ENCODE data around the gene RALBP1.
"Not testable (repeated sequence)": the region's sequence is repeated elsewhere in the genome, so short reads cannot be mapped to it uniquely, and the experiment has no call there.

RALBP1 gene

GRCh38 chr18:9483526-9483925, 8.2 kb downstream of the RALBP1 start:
- H3K79me2 ChIP-seq (ENCODE audit: insufficient read depth, low read length), result peaks cover 98% of the 10 kb centered on the region
- H3K27me3 ChIP-seq (ENCODE audit: insufficient read depth, low read length, poor library complexity, severe bottlenecking), result no peaks in the 10 kb centered on the region
- peaks cover 41% of the 10 kb centered on the region for H3K4me1 ChIP-seq (ENCODE audit: insufficient read depth, low read length, poor library complexity, severe bottlenecking)
- H3K4me2 ChIP-seq (ENCODE audit: low read depth, low read length, poor library complexity, severe bottlenecking), result peak overlapping the region; percentile 51
- no peak overlapping the region for H2AFZ ChIP-seq (ENCODE audit: low read length)
- H3K4me3 ChIP-seq (ENCODE audit: low read length, poor library complexity, severe bottlenecking), result no peak overlapping the region
- H3K9me2 ChIP-seq (replicated peaks; ENCODE audit: low read depth, low read length), result no peaks in the 10 kb centered on the region
- no peaks in the 10 kb centered on the region for H3K9me3 ChIP-seq (ENCODE audit: insufficient read depth, low read depth, low read length)
- H3F3A ChIP-seq (ENCODE audit: low read depth), result no peaks in the 10 kb centered on the region
- H3K9ac ChIP-seq (ENCODE audit: low read depth, low read length, poor library complexity, severe bottlenecking), result no peak overlapping the region
- no peaks in the 10 kb centered on the region for H3K36me3 ChIP-seq (ENCODE audit: insufficient read depth, low read length)
- TF ChIP-seq CTCF (conservative IDR thresholded peaks at IDR 0.05; ENCODE audit: low read length) (no peak), EZH2phosphoT487 (IDR thresholded peaks at IDR 0.05; ENCODE audit: borderline replicate concordance) (no peak)
- H4K20me1 ChIP-seq (ENCODE audit: insufficient read depth, low read length, poor library complexity, severe bottlenecking), result peaks cover 62% of the 10 kb centered on the region

GRCh38 chr18:9484856-9485255, 9.5 kb downstream of the RALBP1 start:
- not testable (repeated sequence) for H3K4me3 ChIP-seq (ENCODE audit: low read length, poor library complexity, severe bottlenecking); H2AFZ ChIP-seq (ENCODE audit: low read length); H3K36me3 ChIP-seq (ENCODE audit: insufficient read depth, low read length); H3K27me3 ChIP-seq (ENCODE audit: insufficient read depth, low read length, poor library complexity, severe bottlenecking); H3K9ac ChIP-seq (ENCODE audit: low read depth, low read length, poor library complexity, severe bottlenecking); H3K9me3 ChIP-seq (ENCODE audit: insufficient read depth, low read depth, low read length); H3F3A ChIP-seq (ENCODE audit: low read depth); H3K9me2 ChIP-seq (replicated peaks; ENCODE audit: low read depth, low read length)
- H3K4me2 ChIP-seq (ENCODE audit: low read depth, low read length, poor library complexity, severe bottlenecking), result peak overlapping the region; percentile 37
- peaks cover 98% of the 10 kb centered on the region for H3K79me2 ChIP-seq (ENCODE audit: insufficient read depth, low read length)
- H4K20me1 ChIP-seq (ENCODE audit: insufficient read depth, low read length, poor library complexity, severe bottlenecking), result peaks cover 59% of the 10 kb centered on the region
- peaks cover 41% of the 10 kb centered on the region for H3K4me1 ChIP-seq (ENCODE audit: insufficient read depth, low read length, poor library complexity, severe bottlenecking)

GRCh38 chr18:9488538-9488937, 13.2 kb downstream of the RALBP1 start:
- Histone ChIP-seq H3K9ac (ENCODE audit: low read depth, low read length, poor library complexity, severe bottlenecking) (no peak overlapping the region), H3K9me3 (ENCODE audit: insufficient read depth, low read depth, low read length) (0 out of 2 replicates have a peak, but pooled peaks cover 4% of the 10 kb centered on the region), H3K4me3 (ENCODE audit: low read length, poor library complexity, severe bottlenecking) (no peak overlapping the region), H3K4me1 (ENCODE audit: insufficient read depth, low read length, poor library complexity, severe bottlenecking) (peaks cover 15% of the 10 kb centered on the region), H3K79me2 (ENCODE audit: insufficient read depth, low read length) (peaks cover 96% of the 10 kb centered on the region), H2AFZ (ENCODE audit: low read length) (no peak overlapping the region), H3F3A (ENCODE audit: low read depth) (no peaks in the 10 kb centered on the region), H3K27me3 (ENCODE audit: insufficient read depth, low read length, poor library complexity, severe bottlenecking) (no peaks in the 10 kb centered on the region), H4K20me1 (ENCODE audit: insufficient read depth, low read length, poor library complexity, severe bottlenecking) (peaks cover 45% of the 10 kb centered on the region), H3K9me2 (replicated peaks; ENCODE audit: low read depth, low read length) (no peaks in the 10 kb centered on the region), H3K4me2 (ENCODE audit: low read depth, low read length, poor library complexity, severe bottlenecking) (no peak overlapping the region), H3K36me3 (ENCODE audit: insufficient read depth, low read length) (no peaks in the 10 kb centered on the region)
- TF ChIP-seq CTCF (conservative IDR thresholded peaks at IDR 0.05; ENCODE audit: low read length), result no peak
- no peak for TF ChIP-seq EZH2phosphoT487 (IDR thresholded peaks at IDR 0.05; ENCODE audit: borderline replicate concordance)

GRCh38 chr18:9494778-9495331, 19.5 kb downstream of the RALBP1 start:
- Histone ChIP-seq H3K4me2 (ENCODE audit: low read depth, low read length, poor library complexity, severe bottlenecking) (no peak overlapping the region), H3K9ac (ENCODE audit: low read depth, low read length, poor library complexity, severe bottlenecking) (no peak overlapping the region)

More at GRCh38 chr18:9494778-9495331, 19.5 kb downstream of the RALBP1 start:
- peaks cover 44% of the 10 kb centered on the region for H4K20me1 ChIP-seq (ENCODE audit: insufficient read depth, low read length, poor library complexity, severe bottlenecking)
- peaks cover 96% of the 10 kb centered on the region for H3K79me2 ChIP-seq (ENCODE audit: insufficient read depth, low read length)
- H3K4me1 ChIP-seq (ENCODE audit: insufficient read depth, low read length, poor library complexity, severe bottlenecking), result peaks cover 19% of the 10 kb centered on the region
- no peak overlapping the region for H2AFZ ChIP-seq (ENCODE audit: low read length)
- H3K36me3 ChIP-seq (ENCODE audit: insufficient read depth, low read length), result peaks cover 5% of the 10 kb centered on the region; the same call in 1 of the 2 replicates
- no peak for TF ChIP-seq CTCF (conservative IDR thresholded peaks at IDR 0.05; ENCODE audit: low read length)
- no peaks in the 10 kb centered on the region for H3K9me2 ChIP-seq (replicated peaks; ENCODE audit: low read depth, low read length)
- H3F3A ChIP-seq (ENCODE audit: low read depth), result no peaks in the 10 kb centered on the region
- 0 out of 2 replicates have a peak, but pooled peaks cover 4% of the 10 kb centered on the region for H3K9me3 ChIP-seq (ENCODE audit: insufficient read depth, low read depth, low read length)
- no peaks in the 10 kb centered on the region for H3K27me3 ChIP-seq (ENCODE audit: insufficient read depth, low read length, poor library complexity, severe bottlenecking)
- H3K4me3 ChIP-seq (ENCODE audit: low read length, poor library complexity, severe bottlenecking), result no peak overlapping the region

Data from Loucy (cell line).